NCI-H1105 treated with DMSO at 0.1 percent for 48 hours (cell line): ENCODE data around the gene ORC4.

Experiments used
- DNase-seq: peaks from one replicate; lab custom pipeline; 2025; lab: John Stamatoyannopoulos, UW

ORC4 gene

GRCh38 chr2:148020111-148021058 lies at the start of gene ORC4:
TSS of gene ORC4 (minus strand) at chr2:148020737. CDS start at chr2:147975958, 44,779 bp downstream.
- DNase-seq, result peak; percentile 97

DNA sequence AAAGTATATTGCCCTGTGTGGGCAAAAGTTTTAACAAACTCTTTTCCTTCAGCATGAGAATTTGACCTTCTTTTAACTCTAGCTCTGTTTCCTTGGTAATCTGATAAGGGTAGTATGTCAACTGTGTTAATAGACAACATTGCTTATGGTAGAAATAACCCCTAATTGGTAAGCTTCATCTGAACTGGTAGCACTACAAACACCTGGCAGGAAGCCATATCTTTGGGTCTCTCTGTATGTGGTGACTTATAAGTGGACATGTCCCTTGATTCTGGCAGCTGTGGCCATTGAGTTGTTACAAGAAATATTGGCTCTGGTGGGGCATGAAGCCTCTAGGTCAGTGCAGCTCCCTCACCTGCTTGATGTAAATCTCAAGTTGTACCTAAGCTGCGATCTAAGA lies 47.3 kb upstream of the ORC4 start:
- peak; percentile 7 for DNase-seq

- no peak for DNase-seq
These were observed 45.4 kb upstream of the ORC4 start for GRCh38 chr2:148065936-148066335.

- no peak for DNase-seq
These were observed 43.1 kb upstream of the ORC4 start for GRCh38 chr2:148063633-148064032.

DNA sequence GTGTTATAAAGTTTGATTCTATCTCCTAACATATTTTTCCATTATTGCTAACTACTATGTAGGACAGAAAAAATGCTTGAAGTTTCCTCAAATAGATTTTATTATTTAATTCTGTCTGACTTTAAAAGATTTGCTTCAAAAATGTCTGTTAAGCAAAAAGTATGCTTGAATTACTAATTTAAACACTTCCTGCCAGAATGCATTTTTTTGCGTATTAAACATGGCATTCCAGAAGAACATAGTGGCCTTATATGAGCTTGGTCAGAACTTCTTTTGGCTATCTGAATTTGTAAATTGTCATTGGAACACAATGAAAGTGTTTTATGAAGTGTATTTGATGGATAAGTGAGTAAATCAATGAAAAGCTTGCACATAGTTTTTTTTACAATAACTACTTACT lies 38.1 kb upstream of the ORC4 start:
- no peak for DNase-seq

DNA sequence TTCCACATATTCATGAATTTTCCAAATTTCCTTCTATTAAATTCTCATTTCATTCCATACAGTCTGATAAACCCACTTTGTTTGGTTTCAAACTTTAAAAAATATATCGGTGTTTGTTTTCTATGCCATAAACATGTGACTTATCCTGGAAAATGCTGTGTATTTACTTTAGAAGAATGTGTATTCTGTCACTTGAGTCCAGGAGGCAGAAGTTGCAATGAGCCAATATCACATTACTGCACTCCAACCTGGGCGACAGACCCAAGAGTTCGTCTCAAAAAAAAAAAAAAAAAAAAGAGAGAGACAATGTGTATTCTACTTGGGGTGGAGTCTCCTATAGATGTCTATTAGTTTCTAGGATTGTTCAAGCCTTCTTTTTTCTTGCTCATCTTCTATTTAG lies 32.1 kb upstream of the ORC4 start:
- DNase-seq, result no peak

GRCh38 chr2:148049284-148049683 lies 28.7 kb upstream of the ORC4 start:
- no peak for DNase-seq

GRCh38 chr2:148048475-148049221 lies 28.1 kb upstream of the ORC4 start:
- no peak for DNase-seq

GRCh38 chr2:148046802-148047201 lies 26.3 kb upstream of the ORC4 start:
- DNase-seq, result no peak

GRCh38 chr2:148044322-148044721 lies 23.8 kb upstream of the ORC4 start:
- DNase-seq, result no peak

- DNase-seq, result no peak
These were observed 21.7 kb upstream of the ORC4 start for GRCh38 chr2:148042219-148042618.

- no peak for DNase-seq
These were observed 19.2 kb upstream of the ORC4 start for GRCh38 chr2:148039783-148040182.

DNA sequence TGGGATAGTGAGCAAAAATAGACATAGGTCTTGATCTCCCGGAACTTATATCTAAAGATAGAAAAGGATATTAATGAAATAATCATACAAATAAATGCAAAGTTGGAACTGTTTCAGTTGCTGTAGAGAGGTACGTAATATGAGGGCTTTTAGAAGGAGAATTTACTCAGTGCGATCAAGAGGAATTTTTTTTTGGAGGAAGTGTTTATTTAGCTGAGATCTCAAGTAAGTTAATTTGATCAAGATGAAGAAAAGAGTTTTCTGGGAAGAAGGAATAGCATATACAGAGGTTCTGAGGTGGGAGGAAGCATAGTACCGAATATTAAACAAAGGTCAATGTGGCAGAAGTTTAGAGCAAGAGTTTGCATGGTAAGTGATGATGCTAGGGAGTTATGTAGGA lies 11.7 kb upstream of the ORC4 start:
- DNase-seq, result no peak

- DNase-seq, result no peak
These were observed 10.6 kb upstream of the ORC4 start for GRCh38 chr2:148031152-148031551.

DNA sequence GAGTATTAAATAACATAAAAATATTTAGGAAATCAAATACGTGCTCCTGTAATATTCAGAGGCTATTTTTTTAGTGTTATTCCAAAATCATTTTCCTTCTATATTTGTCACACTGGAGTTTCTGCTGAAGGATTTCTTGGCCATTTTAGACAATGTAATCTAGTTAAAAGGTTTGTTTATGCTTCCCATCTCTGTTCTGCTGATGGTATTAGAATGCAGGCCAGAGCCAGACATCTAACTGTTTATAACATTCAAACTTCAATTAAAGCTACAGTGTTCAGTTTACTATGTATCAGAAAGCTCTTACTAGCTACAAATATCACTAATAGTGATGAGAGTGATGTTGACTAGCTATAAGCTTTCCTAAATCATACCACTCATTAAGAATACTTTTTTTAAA lies 8.2 kb upstream of the ORC4 start:
- DNase-seq, result no peak

DNA sequence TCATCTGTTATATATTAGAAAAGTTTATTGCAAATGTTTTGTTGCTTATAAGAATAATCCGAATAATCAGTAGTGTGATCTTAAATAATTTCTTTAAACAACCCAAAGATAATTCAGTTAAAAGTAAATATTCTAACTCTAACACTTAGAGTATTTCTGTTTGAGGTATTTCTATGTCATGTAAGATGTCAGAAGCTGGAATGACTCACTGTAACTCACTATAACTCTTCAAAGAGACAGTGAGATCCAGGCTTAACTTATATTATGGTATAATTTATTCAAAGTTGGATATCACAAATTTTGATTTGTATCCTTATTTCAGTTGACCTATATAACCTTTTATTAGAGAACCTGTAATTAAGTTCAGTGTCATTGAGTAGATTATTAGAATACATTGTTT lies 7.3 kb upstream of the ORC4 start:
- DNase-seq, result no peak

DNA sequence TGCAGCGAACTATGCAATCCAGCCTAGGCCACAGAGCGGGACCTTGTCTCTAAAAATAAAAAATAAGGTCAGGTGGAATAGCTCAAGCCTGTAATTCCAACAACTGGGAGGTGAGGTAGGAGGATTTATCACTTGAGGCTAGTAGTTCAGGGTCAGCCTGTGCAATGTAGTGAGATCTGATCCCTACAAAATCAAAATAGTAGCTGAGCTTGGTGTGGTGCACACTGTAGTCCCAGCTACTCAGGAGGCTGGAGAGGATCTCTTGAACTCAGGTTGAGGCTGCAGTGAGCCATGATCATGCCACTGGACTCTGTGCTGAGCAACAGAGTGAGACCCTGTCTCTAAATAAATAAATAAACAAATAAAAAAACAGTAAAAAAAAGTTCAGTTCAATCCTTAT lies 6.0 kb upstream of the ORC4 start:
- no peak for DNase-seq

DNA sequence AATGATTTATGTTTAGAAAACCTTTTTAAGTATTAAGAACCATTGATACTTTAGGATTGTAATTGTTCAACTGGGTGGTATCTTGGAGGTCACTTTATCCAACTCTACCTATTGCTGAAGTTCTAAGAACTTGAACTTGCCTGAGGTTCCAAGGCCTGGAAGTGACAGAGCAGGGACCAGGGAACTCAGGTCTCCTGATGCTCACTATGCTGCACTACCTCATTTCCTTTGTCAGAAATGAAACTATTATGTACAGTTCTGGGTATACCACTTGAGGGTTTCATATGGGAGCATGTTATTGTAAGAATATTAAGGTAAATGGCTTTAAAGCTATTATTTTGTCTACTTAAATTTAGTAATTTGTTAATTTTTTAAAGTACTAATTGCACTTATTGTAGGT lies 3.3 kb upstream of the ORC4 start:
- no peak for DNase-seq

GRCh38 chr2:148022882-148023281 lies 2.3 kb upstream of the ORC4 start:
- DNase-seq, result no peak

GRCh38 chr2:148022351-148022750 lies 1.8 kb upstream of the ORC4 start:
- no peak for DNase-seq

- no peak for DNase-seq
These were observed 1.3 kb upstream of the ORC4 start for GRCh38 chr2:148021886-148022285.

DNA sequence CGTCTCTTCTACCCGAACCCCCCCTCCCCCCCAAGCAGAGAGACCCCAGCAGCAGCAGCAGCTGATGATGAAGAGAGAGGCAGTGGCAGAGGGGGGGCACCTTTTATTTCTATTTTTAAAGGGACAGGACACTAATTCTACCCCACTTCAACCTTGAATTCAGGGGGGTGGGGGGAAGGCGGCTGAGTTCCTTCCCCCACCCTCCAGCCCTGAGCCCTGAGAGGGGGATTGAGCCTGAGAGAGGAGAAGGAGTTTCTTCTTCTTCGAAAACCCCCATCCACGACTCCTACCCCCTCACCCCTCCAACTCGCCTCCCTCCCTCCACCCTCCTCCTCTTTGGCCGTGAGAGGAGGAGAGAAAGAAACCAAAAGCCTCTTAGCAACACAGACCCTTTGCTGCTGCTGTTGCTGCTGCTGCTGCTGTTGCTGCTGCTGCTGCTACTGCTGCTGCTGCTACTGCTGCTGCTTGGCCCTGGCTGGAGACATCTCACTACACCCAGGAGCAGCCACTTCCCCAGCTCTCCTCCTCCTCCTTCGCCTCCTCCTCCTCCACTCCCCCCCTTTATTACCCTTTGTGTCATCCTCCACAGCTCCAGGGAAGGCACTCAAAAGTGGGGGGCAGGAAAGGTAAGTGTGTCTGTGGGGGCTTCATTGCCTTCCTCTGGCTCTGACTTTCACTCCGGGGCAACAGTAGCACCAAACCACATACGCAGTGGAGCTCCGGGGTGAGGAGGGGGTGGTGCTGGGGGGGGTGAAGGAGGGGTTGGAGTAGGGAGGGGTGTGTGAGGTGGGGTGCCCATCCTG lies 723 bp upstream of the ORC4 start, which contains the start of gene MBD5:
Gene MBD5, plus strand, starts transcription at position 33 of the 803 bp plus-strand sequence.
- DNase-seq, result peak; percentile 21
